GM21619 (cell line): Measurements from ENCODE around the gene TRMT112.

Source experiments
- ATAC-seq: cut with Tn5 transposase; IDR thresholded peaks from one replicate; pipeline ENCODE4 v1.9.1; 2021; ENCODE audit not compliant: unreplicated experiment

TRMT112 gene

GRCh38 chr11:64351136-64351631, 33.8 kb upstream of the TRMT112 start:
- no peak for ATAC-seq

GRCh38 chr11:64349404-64349803, 32.0 kb upstream of the TRMT112 start:
- ATAC-seq = no peak

- ATAC-seq = no peak
Measured at GRCh38 chr11:64349025-64349387, 31.6 kb upstream of the TRMT112 start.

GRCh38 chr11:64348383-64349024, 31.1 kb upstream of the TRMT112 start:
- no peak for ATAC-seq

GRCh38 chr11:64347193-64347867, 30.0 kb upstream of the TRMT112 start:
- no peak for ATAC-seq

- no peak for ATAC-seq
Measured at GRCh38 chr11:64344787-64345186, 27.4 kb upstream of the TRMT112 start.

GRCh38 chr11:64343767-64344559, 26.6 kb upstream of the TRMT112 start:
- ATAC-seq = no peak

GRCh38 chr11:64342869-64343745, 25.7 kb upstream of the TRMT112 start:
- no peak for ATAC-seq

- peak; percentile 33 for ATAC-seq
Measured at GRCh38 chr11:64341851-64342791, 24.8 kb upstream of the TRMT112 start.

GRCh38 chr11:64341429-64341828, 24.1 kb upstream of the TRMT112 start:
- ATAC-seq = no peak

- no peak for ATAC-seq
Measured at GRCh38 chr11:64340671-64341335, 23.4 kb upstream of the TRMT112 start.

GRCh38 chr11:64339754-64340408, 22.5 kb upstream of the TRMT112 start, which contains the start of gene CCDC88B:
TSS of gene CCDC88B (plus strand) at chr11:64340204. CDS start at chr11:64340267, 63 bp downstream.
- peak; percentile 45 for ATAC-seq

GRCh38 chr11:64339286-64339685, 21.9 kb upstream of the TRMT112 start:
- ATAC-seq = no peak

GRCh38 chr11:64338716-64339115, 21.4 kb upstream of the TRMT112 start:
- no peak for ATAC-seq

- no peak for ATAC-seq
Measured at GRCh38 chr11:64337538-64338249, 20.3 kb upstream of the TRMT112 start.

GRCh38 chr11:64334764-64335735, 17.7 kb upstream of the TRMT112 start:
- peak; percentile 72 for ATAC-seq

GRCh38 chr11:64333556-64333955, 16.2 kb upstream of the TRMT112 start:
- no peak for ATAC-seq
